GM21737 (cell line): ENCODE results near the gene TDRD9.
"Not testable (repeated sequence)": the region's sequence is repeated elsewhere in the genome, so short reads cannot be mapped to it uniquely, and the experiment has no call there.

Experiments
- ATAC-seq: cut with Tn5 transposase; IDR thresholded peaks from one replicate; pipeline ENCODE4 v1.9.1; 2021; ENCODE audit warnings: mild to moderate bottlenecking, moderate library complexity; ENCODE audit not compliant: unreplicated experiment

The TDRD9 gene

GRCh38 chr14:103928011-103928890 is at the start of gene TDRD9:
TDRD9 (plus strand) TSS chr14:103928456; CDS start chr14:103928510, 54 bp downstream.
- no peak for ATAC-seq

- ATAC-seq: no peak
Observed at GRCh38 chr14:103879118-103879569, 49.1 kb upstream of the TDRD9 start.

- ATAC-seq: no peak
Observed at GRCh38 chr14:103879570-103880347, 48.5 kb upstream of the TDRD9 start.

- ATAC-seq: no peak
Observed at GRCh38 chr14:103880348-103881267, 47.6 kb upstream of the TDRD9 start.

GRCh38 chr14:103881268-103882201 is 46.7 kb upstream of the TDRD9 start:
- no peak for ATAC-seq

GRCh38 chr14:103882503-103883262 is 45.6 kb upstream of the TDRD9 start:
- ATAC-seq: no peak

GRCh38 chr14:103883263-103883523 is 45.1 kb upstream of the TDRD9 start:
- no peak for ATAC-seq

- ATAC-seq: no peak
Observed at GRCh38 chr14:103884854-103885253, 43.4 kb upstream of the TDRD9 start.

GRCh38 chr14:103885509-103885932 is 42.7 kb upstream of the TDRD9 start:
- ATAC-seq: no peak

- ATAC-seq: no peak
Observed at GRCh38 chr14:103886304-103887169, 41.7 kb upstream of the TDRD9 start.

- ATAC-seq: no peak
Observed at GRCh38 chr14:103887170-103887501, 41.1 kb upstream of the TDRD9 start.

GRCh38 chr14:103887557-103888115 is 40.6 kb upstream of the TDRD9 start:
- ATAC-seq: no peak

- ATAC-seq: not testable (repeated sequence)
Observed at GRCh38 chr14:103889002-103889312, 39.3 kb upstream of the TDRD9 start.

- no peak for ATAC-seq
Observed at GRCh38 chr14:103889313-103890051, 38.8 kb upstream of the TDRD9 start.

- no peak for ATAC-seq
Observed at GRCh38 chr14:103890052-103890371, 38.2 kb upstream of the TDRD9 start.

- no peak for ATAC-seq
Observed at GRCh38 chr14:103890821-103891666, 37.2 kb upstream of the TDRD9 start.
